Mesendoderm (in vitro differentiated cells): Measurements from ENCODE around the gene PIF1.

Experiments
- DNase-seq: peaks from one replicate; pipeline ENCODE4 v3.0.0; 2013
- H2AK5ac ChIP-seq: 2 replicates; pipeline ENCODE4 v1.6.1; 2013; ENCODE audit warnings: low read length, inconsistent platforms
- H2BK120ac ChIP-seq: 2 replicates; pipeline ENCODE4 v1.6.1; 2013; ENCODE audit warnings: low read depth, mild to moderate bottlenecking, low read length, moderate library complexity, mixed read lengths
- H2BK15ac ChIP-seq: replicated peaks from 2 replicates; pipeline ENCODE4 v1.6.1; 2013; ENCODE audit warnings: low read depth, mild to moderate bottlenecking, moderate library complexity
- H2BK5ac ChIP-seq: 2 replicates; pipeline ENCODE4 v1.6.1; 2013; ENCODE audit warnings: low read length, inconsistent platforms
- H3K18ac ChIP-seq: 2 replicates; pipeline ENCODE4 v1.6.1; 2013; ENCODE audit warnings: mild to moderate bottlenecking, low read length, mixed read lengths
- H3K23ac ChIP-seq: one replicate; pipeline ENCODE4 v1.6.1; 2013; ENCODE audit warnings: low read length
- H3K27ac ChIP-seq: 2 replicates; pipeline ENCODE4 v1.5.1; 2013; ENCODE audit warnings: low read depth, mild to moderate bottlenecking, inconsistent platforms, low read length, moderate library complexity
- H3K27me3 ChIP-seq: 2 replicates; pipeline ENCODE4 v1.6.1; 2013; ENCODE audit warnings: low read length, control low read depth, mild to moderate bottlenecking, inconsistent platforms; ENCODE audit not compliant: insufficient read depth, poor library complexity
- H3K36me3 ChIP-seq: 2 replicates; pipeline ENCODE4 v1.6.1; 2013; ENCODE audit warnings: low read length, inconsistent platforms; ENCODE audit not compliant: control insufficient read depth, insufficient read depth
- H3K4ac ChIP-seq: one replicate; pipeline ENCODE4 v1.6.1; 2013; ENCODE audit warnings: low read depth, mild to moderate bottlenecking, low read length, moderate library complexity
- H3K4me1 ChIP-seq: 2 replicates; pipeline ENCODE4 v1.6.1; 2013; ENCODE audit warnings: low read depth, low read length, inconsistent platforms; ENCODE audit not compliant: control insufficient read depth
- H3K4me2 ChIP-seq: 2 replicates; pipeline ENCODE4 v1.6.1; 2013; ENCODE audit warnings: low read length
- H3K4me3 ChIP-seq: 2 replicates; pipeline ENCODE4 v1.5.1; 2013; ENCODE audit warnings: mild to moderate bottlenecking, low read length
- H3K56ac ChIP-seq: one replicate; pipeline ENCODE4 v1.6.1; 2013; ENCODE audit warnings: low read length
- H3K79me1 ChIP-seq: 2 replicates; pipeline ENCODE4 v1.6.1; 2013; ENCODE audit warnings: low read length, inconsistent platforms
- H3K79me2 ChIP-seq: 2 replicates; pipeline ENCODE4 v1.6.1; 2013; ENCODE audit warnings: mild to moderate bottlenecking, low read length; ENCODE audit not compliant: control insufficient read depth, insufficient read depth
- H3K9ac ChIP-seq: 2 replicates; pipeline ENCODE4 v1.6.1; 2013; ENCODE audit warnings: low read length, inconsistent platforms
- H4K5ac ChIP-seq: one replicate; pipeline ENCODE4 v1.6.1; 2013; ENCODE audit warnings: low read length
- H4K8ac ChIP-seq: one replicate; pipeline ENCODE4 v1.6.1; 2013; ENCODE audit warnings: low read depth, mild to moderate bottlenecking, control low read depth, low read length, moderate library complexity
- WGBS: extraction: QIAGEN DNeasy Blood & Tissue Kit; methylation state at CpG from one replicate; pipeline ENCODE4 v1.1.7; 2013; ENCODE audit warnings: low lambda C conversion rate, missing lambda C conversion rate; ENCODE audit not compliant: insufficient coverage; ENCODE audit errors: extremely low coverage; 5-methylcytosine and 5-hydroxymethylcytosine counted together

PIF1 gene

GRCh38 chr15:64772488-64772887 is 53.0 kb downstream of the PIF1 start:
- H2BK5ac ChIP-seq: no peak overlapping the region
- no peak overlapping the region for H3K4ac ChIP-seq
- H3K4me3 ChIP-seq: peak overlapping the region; percentile 3
- peaks cover 16% of the 10 kb centered on the region for H3K4me1 ChIP-seq
- no peak overlapping the region for H2BK15ac ChIP-seq
- no peak overlapping the region for H4K8ac ChIP-seq
- no peaks in the 10 kb centered on the region for H3K27me3 ChIP-seq
- H3K18ac ChIP-seq: no peak overlapping the region
- DNase-seq: peak; percentile 83
- peak overlapping the region; percentile 98 for H3K9ac ChIP-seq
- no peak overlapping the region for H3K27ac ChIP-seq
- no CpG with 5 or more reads among the region's 3 CpGs for WGBS
- no peak overlapping the region for H2BK120ac ChIP-seq
- H3K79me1 ChIP-seq: peaks cover 4% of the 10 kb centered on the region
- H2AK5ac ChIP-seq: no peak overlapping the region
- no peak overlapping the region for H4K5ac ChIP-seq
- peak overlapping the region; percentile 99 for H3K56ac ChIP-seq
- peak overlapping the region; percentile 96 for H3K4me2 ChIP-seq
- H3K23ac ChIP-seq: no peak overlapping the region
- H3K79me2 ChIP-seq: peaks cover 81% of the 10 kb centered on the region
- no peaks in the 10 kb centered on the region for H3K36me3 ChIP-seq

DNA sequence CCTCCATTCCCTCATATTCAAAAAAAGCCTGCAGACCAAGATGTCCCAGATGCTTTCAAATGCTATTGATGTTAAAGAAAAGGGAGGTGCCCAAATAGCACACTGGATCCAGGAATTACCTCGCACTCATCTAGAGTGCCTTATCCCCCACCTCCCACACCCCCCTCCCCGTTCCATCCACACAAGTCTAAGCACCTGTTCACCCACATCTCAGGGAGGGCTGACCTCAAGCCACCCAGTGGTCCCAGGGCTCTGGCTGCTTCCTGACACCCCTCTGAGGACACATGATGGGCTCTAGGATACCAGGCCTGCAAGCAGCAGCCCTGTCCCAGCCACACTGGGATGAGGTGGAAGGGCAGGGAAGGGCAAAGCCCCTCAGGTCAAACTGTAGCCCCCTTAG is 54.8 kb downstream of the PIF1 start:
- no peak for DNase-seq
- Histone ChIP-seq H2BK120ac (no peak overlapping the region), H3K9ac (no peak overlapping the region), H2AK5ac (no peak overlapping the region), H3K18ac (no peak overlapping the region), H2BK5ac (no peak overlapping the region), H4K8ac (no peak overlapping the region), H3K36me3 (no peaks in the 10 kb centered on the region), H3K4me1 (peaks cover 10% of the 10 kb centered on the region), H3K23ac (no peak overlapping the region), H3K27me3 (no peaks in the 10 kb centered on the region), H3K27ac (no peak overlapping the region), H3K79me1 (peaks cover 5% of the 10 kb centered on the region), H2BK15ac (no peak overlapping the region), H3K79me2 (peaks cover 89% of the 10 kb centered on the region), H3K56ac (peak overlapping the region; percentile 3), H4K5ac (no peak overlapping the region), H3K4ac (no peak overlapping the region), H3K4me3 (no peak overlapping the region), H3K4me2 (no peak overlapping the region)
- WGBS: no CpG with 5 or more reads among the region's 2 CpGs

DNA sequence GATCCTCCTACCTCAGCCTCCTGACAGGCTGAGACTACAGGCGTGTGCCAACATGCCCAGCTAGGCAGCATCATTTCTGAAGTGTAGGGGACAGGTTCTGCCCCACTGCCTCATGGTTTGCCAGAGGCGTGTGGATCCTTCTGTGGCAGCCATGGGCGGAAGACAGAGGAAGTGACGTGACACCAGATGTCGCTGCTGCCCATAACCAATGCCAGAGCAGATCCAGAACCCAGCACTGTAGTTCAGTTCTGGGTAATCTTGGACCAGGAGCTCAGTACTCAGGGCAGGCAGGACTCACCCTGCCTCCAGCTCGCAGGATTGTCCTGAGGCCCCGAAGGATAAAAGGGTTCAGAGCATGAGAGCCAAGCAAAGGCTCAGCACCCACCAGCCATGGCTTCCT is 58.2 kb downstream of the PIF1 start:
- Histone ChIP-seq H3K79me2 (peaks cover 88% of the 10 kb centered on the region), H2BK15ac (no peak overlapping the region), H3K79me1 (peaks cover 12% of the 10 kb centered on the region), H3K4me2 (no peak overlapping the region), H2BK120ac (no peak overlapping the region), H3K27me3 (no peaks in the 10 kb centered on the region), H3K18ac (no peak overlapping the region), H3K36me3 (peaks cover 1% of the 10 kb centered on the region), H2AK5ac (no peak overlapping the region), H4K8ac (no peak overlapping the region), H3K9ac (no peak overlapping the region), H3K4ac (no peak overlapping the region), H3K23ac (no peak overlapping the region), H4K5ac (no peak overlapping the region), H3K27ac (peak overlapping the region; percentile 20), H2BK5ac (no peak overlapping the region), H3K4me1 (peaks cover 2% of the 10 kb centered on the region), H3K56ac (no peak overlapping the region), H3K4me3 (no peak overlapping the region)
- no peak for DNase-seq
- no CpG with 5 or more reads among the region's 7 CpGs for WGBS

GRCh38 chr15:64766058-64766457 is 59.4 kb downstream of the PIF1 start:
- Histone ChIP-seq H3K56ac (no peak overlapping the region), H2BK15ac (no peak overlapping the region), H3K4ac (no peak overlapping the region), H3K4me2 (no peak overlapping the region), H4K5ac (no peak overlapping the region), H3K79me1 (peaks cover 14% of the 10 kb centered on the region), H2BK120ac (no peak overlapping the region), H3K9ac (no peak overlapping the region), H3K27me3 (no peaks in the 10 kb centered on the region), H3K4me1 (no peaks in the 10 kb centered on the region), H4K8ac (no peak overlapping the region), H3K4me3 (no peak overlapping the region), H2AK5ac (no peak overlapping the region), H3K79me2 (peaks cover 89% of the 10 kb centered on the region), H3K23ac (no peak overlapping the region), H3K36me3 (peaks cover 1% of the 10 kb centered on the region), H2BK5ac (no peak overlapping the region), H3K18ac (no peak overlapping the region), H3K27ac (no peak overlapping the region)
- no CpG with 5 or more reads among the region's 8 CpGs for WGBS
- no peak for DNase-seq
